Measurements from ENCODE around the gene ZNF554.

ZNF554 gene

DNA sequence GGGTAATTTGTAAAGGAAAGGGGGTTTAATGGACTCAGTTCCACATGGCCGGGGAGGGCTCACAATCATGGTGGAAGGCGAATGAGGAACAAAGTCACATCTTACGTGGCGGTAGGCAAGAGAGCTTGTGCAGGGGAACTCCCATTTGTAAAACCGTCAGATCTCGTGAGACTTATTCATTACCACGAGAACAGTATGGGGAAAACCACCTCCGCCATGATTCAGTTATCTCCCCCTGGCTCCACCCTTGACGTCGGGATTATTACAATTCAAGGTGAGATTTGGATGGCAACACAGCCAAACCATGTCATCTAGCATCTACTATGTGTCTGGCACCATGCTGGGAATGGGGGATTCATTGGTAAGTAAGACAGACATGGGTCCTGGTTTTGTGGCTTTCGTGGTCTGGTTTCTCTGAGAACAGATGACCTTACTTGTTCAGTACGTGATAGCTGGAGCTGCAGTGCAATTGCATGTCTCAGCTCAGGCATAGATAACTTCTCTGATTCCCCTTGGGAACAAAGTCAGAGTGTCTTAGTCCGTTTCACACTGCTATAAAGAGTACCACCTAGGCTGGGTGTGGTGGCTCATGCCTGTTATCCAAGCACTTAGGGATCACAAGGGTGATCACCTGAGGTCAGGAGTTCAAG lies 8.3 kb downstream of the ZNF554 start:
- DNase-seq (ENCODE audit: low spot score): no peak

DNA sequence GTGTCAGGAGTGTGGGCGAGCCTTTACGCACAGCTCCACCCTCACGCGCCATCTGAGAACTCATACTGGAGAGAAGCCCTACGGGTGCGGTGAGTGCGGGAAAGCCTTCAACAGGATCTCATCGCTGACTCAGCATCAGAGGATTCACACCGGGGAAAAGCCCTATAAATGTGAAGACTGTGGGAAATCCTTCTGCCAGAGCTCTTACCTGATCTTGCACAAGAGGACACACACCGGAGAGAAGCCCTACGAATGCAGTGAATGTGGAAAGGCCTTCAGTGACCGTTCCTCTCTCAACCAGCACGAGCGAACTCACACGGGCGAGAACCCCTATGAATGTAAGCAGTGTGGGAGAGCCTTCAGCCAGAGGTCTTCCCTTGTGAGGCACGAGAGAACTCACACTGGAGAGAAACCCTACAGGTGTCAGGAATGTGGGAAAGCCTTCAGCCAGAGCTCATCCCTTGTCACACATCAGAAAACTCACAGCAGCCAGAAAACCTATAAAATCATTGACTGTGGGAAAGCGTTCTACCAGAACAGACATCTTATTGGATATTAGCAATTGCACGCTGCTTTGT lies 14.7 kb downstream of the ZNF554 start:
- DNase-seq (ENCODE audit: low spot score): no peak

DNA sequence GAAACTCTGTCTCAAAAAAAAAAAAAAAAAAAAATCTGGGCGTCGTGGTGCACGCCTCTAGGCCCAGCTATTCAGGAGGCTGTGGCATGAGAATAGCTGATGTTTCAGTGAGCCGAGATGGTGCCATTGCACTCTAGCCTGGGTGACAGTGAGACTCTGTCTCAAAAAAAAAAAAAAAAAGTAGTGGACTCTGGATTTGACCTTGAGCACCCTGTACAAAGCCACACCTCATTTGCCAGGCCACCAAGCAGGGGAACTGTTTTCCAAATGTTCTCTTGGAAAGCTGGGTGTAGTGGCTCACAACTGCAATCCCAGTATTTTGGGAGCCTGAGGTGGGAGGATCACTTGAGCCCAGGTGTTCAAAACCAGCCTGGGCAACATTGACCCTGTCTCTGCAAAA lies 17.8 kb downstream of the ZNF554 start:
- no peak for DNase-seq (ENCODE audit: low spot score)

DNA sequence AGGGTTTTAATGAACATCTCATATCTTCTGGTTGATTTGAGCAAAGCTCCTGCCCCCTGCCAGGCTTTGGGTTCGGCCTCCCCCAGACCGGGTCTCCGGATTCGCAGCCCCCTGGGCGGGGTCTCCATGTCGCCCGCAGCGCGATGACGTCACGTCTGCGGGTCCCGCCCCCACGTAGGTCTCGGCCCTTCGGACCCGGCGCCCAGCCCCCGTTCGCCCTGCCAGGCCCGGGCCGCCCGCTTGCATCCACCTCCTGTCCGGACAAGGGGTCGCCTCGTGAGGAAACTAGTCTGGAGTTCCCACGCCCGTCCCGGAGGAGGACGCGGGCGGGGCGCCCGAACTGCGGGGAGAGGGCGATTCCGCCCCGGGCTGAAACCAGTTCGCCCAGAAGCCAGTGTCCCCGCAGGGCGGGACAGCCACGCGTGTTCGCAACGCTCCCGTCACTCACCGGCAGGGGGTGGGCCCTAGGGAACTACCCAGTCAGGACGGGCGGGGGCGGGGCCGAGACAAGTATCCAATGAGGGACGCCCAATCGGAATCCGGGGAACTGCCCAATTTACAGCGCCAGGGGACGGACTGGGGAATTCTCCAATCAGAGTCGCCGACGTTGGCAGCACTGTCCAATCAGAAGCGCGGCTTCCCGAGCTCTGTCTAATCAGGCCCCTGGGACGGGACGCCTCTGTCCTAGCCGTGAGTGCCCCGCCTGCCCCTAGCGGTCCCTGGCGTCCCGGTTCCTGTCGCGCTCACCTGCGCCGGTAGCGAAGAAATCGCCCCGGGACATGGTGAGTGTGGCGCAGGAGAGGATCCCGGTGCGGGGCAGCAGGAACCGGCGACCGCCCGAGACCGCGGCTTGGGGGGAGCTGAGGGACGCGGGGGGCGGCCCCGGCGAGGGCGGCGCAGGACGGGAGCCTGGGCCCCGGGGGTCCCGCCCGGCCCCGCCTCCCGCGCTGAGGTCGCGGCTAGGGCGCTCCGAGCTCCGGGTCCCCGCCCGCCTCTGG lies 21.4 kb downstream of the ZNF554 start, which contains the start of gene ZNF555:
ZNF555 (plus strand) TSS at position 682 of the 998 bp plus-strand sequence; CDS start at position 780, 98 bp downstream.
- DNase-seq (ENCODE audit: low spot score): peak; percentile 99

DNA sequence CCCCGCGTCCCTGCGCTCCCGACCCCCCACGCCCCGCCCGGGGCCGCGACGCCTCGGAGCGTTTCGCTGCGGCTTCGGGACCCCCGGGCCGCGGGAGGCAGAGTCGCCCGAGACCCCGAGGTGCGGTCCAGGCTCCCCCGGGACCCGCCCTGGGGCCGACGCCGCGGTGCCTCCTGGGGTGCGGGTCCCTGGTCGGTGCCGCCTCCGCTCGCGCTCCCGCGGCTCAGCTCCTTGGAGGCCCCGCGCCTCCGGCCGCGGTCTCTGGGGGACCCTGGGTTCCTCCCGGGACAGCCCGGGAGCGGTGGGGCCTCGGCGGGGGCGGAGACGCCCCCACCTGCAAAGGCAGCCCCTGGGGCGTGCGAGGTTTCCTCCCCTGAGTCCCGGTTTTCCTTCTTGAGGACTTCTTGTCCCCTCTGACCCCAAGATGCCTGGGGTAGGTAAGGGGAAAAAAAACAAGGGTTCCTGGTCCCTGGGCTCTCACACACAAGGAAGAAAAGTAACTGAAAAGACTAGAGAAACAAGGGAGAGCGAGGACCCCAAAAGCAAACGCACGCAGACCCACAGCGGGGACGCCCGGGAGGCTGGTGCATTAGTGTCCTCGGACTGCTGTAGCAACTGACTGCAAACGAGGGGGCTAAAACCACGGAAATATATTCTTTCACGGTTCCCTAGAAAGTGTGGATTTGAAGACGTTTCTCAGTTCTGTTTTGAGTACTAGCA lies 22.3 kb downstream of the ZNF554 start:
- DNase-seq (ENCODE audit: low spot score): peak; percentile 5

DNA sequence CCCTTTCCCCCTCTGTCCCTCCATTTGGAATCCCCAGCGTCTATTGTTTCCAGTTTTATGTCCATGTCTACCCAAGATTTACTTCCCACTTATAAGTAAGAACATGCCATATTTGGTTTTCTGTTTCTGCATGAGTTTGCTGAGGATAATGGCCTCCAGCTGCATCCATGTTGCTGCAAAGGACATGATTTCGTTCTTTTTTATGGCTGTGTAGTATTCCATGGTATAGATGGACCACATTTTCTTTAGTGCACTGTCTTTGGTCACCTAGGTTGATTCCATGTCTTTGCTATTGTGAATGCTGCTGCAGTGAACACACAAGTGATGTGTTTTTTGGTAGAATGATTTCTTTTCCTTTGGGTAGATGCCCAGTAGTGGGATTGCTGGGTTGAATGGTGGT lies 25.4 kb downstream of the ZNF554 start:
- DNase-seq (ENCODE audit: low spot score): no peak

DNA sequence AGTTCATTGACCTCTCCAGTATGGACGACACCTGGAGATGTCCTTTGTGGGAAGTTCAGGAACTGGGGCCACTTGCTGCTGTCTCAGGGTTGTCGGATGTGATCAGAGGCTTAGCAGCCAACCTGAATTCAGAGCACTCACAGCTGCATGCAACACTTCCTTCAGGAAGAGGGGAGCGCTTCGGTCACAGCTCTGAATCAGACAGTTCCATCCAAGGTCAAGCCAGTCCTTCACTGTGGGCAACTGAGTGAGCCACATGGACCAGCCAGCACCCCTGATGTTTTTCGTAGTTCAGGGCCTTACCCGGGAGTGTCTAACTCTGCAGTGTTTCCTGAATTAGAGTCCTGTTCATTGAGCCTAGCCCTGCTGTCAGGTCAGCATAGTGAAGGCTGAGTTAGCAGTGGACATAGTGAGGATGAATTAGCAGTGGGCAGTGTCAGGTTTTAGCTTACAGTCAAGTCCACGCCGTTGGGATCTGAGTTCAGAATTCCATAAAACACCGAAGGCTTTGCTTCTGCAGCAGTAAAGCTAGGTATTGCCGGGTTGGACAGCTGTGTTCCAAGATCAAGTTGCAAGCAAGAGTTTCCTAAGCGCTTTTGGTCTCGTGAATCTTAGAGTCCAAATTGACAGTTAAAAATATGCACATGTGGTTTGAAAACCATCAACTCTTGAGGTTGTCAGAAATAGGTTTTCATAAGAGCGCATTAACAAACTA lies 26.7 kb downstream of the ZNF554 start:
- DNase-seq (ENCODE audit: low spot score): no peak

DNA sequence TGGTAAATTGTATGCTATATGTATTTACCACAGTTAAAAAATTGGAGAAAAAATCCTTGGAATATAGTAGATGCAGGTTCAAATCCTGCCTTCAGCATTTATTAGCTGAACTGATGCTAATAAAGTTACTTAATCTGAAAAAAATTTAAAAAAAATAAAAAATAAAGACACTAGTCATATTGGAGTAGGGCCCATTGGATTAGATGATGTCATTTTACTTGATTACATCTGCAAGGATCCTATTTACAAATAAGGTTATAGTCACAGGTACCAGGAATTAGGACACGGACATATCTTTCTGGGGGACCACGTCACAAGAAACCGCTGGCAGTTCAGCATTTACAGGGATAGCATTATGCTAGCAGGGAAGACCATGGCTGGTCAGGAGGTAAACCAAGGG lies 27.8 kb downstream of the ZNF554 start:
- DNase-seq (ENCODE audit: low spot score): no peak

DNA sequence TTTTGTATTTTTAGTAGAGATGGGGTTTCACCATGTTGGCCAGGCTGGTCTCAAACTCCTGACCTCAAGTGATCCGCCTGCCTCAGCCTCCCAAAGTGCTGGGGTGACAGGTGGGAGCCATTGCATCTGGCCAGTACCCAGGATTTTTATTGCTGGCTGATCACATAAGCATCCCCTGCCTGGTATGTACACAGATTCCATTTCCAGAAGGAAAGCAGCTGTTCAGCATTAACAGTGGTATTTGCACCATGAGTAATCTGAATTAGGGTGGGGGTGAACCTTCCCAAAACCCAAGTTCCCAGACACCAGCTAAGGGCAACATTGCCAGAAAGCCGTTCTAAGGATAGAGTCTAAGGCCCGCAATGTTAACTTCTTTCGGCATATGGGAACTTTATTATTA lies 28.9 kb downstream of the ZNF554 start:
- DNase-seq (ENCODE audit: low spot score): no peak

DNA sequence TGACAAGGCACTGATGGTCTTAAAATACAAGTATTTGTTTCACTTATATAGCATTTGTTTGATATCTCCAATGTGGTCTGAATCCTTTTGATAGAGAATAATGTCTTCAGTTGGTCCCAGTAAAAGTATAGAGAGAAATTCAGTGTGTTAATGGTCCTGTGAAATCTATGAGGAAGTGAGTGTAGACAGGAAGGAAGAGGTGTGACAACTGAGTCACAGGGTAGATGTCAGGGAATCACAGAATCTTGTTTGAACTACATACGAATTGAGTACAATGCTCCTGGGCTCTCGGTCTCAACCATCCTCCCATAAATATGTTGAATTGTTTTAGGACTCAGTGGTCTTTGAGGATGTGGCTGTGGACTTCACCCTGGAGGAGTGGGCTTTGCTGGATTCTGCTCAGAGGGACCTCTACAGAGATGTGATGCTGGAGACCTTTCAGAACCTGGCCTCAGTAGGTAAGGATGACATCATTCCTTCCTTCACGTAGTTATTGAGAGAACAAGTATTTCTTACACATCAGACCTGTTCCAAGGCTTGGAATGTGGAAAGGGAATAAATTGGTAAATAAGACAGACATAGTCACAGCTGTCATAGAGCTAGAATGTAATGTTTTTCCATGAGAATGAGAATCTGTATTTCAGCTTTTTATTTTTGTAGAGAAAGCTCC lies 30.7 kb downstream of the ZNF554 start:
- DNase-seq (ENCODE audit: low spot score): no peak

DNA sequence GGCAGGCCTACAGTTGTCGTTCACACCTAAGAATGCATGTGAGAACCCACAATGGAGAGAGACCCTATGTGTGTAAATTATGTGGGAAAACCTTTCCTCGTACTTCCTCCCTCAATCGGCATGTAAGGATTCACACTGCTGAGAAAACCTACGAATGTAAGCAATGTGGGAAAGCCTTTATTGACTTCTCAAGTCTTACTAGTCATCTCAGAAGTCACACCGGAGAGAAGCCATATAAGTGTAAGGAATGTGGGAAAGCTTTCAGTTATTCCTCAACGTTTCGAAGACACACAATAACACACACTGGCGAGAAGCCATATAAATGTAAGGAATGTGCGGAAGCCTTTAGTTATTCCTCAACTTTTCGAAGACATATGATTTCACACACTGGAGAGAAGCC lies 32.9 kb downstream of the ZNF554 start:
- no peak for DNase-seq (ENCODE audit: low spot score)

DNA sequence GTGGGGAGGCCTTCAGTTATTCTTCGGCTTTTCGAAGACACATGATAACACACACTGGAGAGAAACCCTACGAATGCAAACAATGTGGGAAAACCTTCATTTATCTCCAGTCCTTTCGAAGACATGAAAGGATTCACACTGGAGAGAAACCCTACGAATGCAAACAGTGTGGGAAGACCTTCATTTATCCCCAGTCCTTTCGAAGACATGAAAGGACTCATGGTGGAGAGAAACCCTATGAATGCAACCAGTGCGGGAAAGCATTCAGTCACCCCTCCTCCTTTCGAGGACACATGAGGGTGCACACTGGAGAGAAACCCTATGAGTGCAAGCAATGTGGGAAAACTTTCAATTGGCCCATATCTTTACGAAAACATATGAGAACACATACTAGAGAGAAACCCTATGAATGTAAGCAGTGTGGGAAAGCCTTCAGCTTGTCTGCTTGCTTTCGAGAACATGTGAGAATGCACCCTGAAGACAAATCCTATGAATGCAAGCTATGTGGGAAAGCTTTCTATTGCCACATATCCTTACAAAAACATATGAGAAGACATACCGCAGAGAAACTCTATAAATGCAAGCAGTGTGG lies 33.4 kb downstream of the ZNF554 start:
- no peak for DNase-seq (ENCODE audit: low spot score)

DNA sequence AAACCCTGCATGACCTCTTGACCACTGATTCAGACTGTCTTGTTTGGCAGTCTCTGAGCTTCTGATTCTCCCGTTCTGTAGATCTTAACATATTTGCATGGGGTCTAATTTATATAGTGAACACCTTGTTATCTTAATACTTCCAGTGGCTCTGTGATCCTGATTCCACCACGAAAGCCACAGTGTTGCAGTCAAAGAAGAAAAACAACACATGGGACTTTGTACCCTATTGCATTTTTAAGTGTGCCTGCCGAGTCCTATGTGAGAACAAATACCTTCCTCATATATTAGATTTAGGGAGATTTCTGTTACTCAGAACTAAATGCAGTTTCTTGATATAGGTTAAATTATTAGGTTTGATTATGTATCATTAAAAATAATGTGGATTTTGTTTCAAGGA lies 35.2 kb downstream of the ZNF554 start:
- DNase-seq (ENCODE audit: low spot score): no peak

DNA sequence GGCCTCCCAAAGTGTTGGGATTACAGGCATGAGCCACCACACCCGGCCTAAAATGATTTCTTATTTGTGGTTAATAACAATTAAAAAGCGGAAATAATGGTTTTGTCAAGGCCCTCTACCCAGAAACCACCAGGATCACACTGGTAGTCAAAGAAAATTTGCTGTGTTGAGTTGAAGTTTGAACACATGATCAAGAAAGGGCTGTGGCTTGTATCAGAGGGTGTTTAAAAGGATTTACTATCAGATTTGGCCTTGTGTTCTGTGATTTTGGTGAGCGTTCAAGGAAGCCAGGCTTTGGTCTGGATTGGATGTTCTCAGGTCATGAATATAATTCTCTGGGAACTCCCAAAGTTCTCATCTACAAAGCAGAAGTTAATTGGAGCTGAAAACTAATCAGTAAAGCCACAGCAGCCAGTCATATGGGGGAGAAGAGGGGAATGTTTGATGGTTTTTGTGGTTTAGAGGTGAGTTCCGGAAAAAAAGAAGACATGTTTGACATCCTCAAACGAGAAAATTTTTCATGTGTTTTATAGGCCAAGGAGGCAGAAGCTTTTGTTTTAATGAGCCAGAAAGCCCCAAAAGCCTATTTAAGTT lies 36.9 kb downstream of the ZNF554 start:
- DNase-seq (ENCODE audit: low spot score): no peak

DNA sequence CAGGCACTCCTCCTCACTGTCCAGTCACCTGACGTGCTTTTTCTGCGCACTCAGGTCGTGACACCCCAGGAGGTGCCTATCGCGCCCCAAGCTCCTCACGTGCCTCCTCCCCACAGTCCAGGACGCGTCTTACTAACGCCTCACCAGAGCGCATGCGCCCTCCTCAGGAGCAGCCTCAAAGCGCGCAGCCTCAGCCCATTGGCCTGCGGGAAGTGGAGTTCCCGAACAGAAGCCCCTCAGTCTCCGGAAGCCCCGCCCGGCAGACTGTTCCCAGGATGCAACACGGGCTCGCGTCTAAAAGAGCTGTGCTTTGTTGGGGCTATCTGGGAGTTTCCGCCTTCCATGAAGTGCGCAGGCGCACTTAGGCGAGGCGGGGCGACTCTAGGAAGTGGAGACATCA lies 39.2 kb downstream of the ZNF554 start:
- DNase-seq (ENCODE audit: low spot score): no peak

DNA sequence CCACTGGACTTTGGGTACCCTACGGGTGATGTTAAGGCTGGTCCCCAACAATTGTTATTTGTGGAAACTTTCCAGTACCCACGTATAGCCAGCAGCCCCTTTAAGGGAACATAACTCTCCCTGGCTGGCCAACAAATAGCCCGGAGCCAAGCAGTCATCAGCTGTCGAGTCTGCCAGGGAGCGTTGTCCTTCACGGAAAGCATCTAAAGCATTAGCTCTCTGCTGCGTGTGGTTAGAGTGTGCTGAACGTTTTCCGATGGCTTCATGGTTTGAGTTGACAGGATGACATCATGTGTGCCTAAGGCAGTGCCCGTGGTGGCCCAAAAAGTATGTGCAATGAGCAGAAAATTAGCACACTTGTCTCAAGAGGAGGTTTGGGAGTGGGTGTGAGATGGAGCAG lies 44.1 kb downstream of the ZNF554 start:
- no peak for DNase-seq (ENCODE audit: low spot score)

DNA sequence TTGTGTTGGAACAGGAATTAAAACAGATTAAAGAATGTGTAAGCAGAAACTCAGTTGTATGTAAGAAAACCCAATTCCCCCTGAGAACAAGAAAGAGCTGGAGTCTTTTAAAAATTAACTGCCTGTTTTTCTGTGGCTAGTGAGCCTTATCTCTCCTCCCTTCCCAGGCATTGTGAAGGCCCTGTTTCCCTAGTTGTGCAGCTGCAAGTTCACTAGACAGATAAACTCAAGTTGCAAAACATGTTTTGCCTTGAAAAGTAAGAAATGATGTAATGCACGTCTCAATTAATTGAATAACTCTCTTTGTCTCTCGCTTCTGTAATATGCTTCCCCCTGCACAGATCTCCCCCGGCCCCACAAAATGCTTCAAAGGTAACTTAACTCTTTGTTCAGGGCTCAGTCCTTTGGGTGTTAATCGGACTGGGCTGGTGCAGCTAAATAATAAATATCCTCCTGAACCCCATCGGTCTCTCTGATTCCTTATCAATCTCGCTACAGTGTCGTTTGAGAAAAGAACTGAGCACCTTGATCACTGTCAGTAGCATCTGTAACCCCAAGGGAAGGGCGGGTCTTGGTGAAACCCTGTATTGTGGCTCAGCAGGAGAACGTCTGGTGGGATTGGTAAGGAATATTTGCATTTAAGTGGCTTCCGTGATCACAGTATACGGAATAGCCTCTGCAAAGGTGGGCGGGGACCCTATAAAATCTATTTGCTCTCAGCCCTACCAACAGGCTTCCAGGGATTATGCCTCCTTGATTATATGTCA lies 45.8 kb downstream of the ZNF554 start:
- DNase-seq (ENCODE audit: low spot score): no peak

DNA sequence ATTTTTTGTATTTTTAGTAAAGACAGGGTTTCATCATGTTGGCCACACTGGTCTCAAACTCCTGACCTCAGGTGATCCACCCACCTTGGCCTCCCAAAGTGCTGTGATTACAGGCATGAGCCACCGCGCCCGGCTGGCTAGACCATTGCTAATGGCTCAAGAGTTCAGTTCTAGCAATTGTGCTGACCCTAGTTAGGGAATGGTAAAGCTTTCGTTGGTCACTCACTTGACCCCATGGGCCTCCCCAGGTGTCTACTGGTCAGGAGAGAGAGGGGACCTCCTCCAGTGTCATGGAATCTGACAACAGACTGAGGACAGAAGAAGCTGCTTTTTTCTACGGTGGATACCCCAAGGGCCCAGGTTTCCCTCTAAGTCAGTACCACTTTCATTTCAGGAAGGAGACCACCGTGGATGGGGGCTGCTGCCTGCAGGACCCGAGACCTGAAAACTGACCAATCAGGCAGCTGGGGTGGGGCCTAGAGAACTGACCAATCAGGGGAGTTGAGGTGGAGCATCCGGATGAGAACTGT lies 46.9 kb downstream of the ZNF554 start:
- no peak for DNase-seq (ENCODE audit: low spot score)
